Endothelial cell of umbilical vein (primary cell): ENCODE measurements around the gene CARD14. TPM values are rescaled to one million over a fixed set of nuclear protein-coding genes. Genes with fewer than 3 reads are reported as not detected.

Source experiments
- BruUV-seq: library from RNA; stranded (reverse); fragments of 400-500 nt; replicated peaks from 2 replicates; lab custom pipeline; 2021; lab: Mats Ljungman, UMichigan
- CTCF ChIA-PET: fragments of 300-600, 350-600 bp; sonication (Branson Sonifier 250); formaldehyde crosslinking; loops from one replicate; lab custom pipeline; 2021; ENCODE audit warnings: antibody characterized with exemption, inconsistent platforms; lab: Charles Lee
- POLR2A ChIA-PET: fragments of 300-600, 350-600 bp; sonication (Branson Sonifier 250); formaldehyde crosslinking; loops from one replicate; lab custom pipeline; 2021; ENCODE audit warnings: antibody characterized with exemption, inconsistent platforms; lab: Charles Lee
- DNase-seq: peaks from one replicate; pipeline ENCODE4 v3.0.0-alpha.2; 2011; ENCODE audit warnings: low read depth, low spot score
- FAIRE-seq: peaks from 2 replicates; lab custom pipeline; 2011; peaks lifted over from hg19 to GRCh38; lab: Jason Lieb, UNC
- H2AFZ ChIP-seq: 2 replicates; pipeline ENCODE4 v1.6.0; 2012; ENCODE audit warnings: low read depth, low read length, control low read depth, inconsistent platforms
- H3K27ac ChIP-seq: 2 replicates; pipeline ENCODE4 v1.5.1; 2011; ENCODE audit warnings: low read depth, mild to moderate bottlenecking, control low read depth, low read length, moderate library complexity; ENCODE audit not compliant: insufficient read depth
- H3K27me3 ChIP-seq, 2 experiments: 2 replicates each; pipeline versions ENCODE4 v1.6.0 to v1.6.1; 2011; ENCODE audit warnings: low read length in 2 of 2, mixed read lengths in 1 of 2; ENCODE audit not compliant: control insufficient read depth in 2 of 2, insufficient read depth in 2 of 2
- H3K36me3 ChIP-seq, 2 experiments: 2 replicates in 1 of 2; 3 replicates in 1 of 2; pipeline ENCODE4 v1.5.1; 2011; ENCODE audit warnings: low read length in 2 of 2, mild to moderate bottlenecking in 1 of 2, moderate library complexity in 1 of 2; ENCODE audit not compliant: control insufficient read depth in 2 of 2, insufficient read depth in 2 of 2; ENCODE audit errors: extremely low read depth in 1 of 2
- H3K4me1 ChIP-seq: 3 replicates; pipeline ENCODE4 v1.5.1; 2011; ENCODE audit warnings: mild to moderate bottlenecking, low read length; ENCODE audit not compliant: control insufficient read depth, insufficient read depth; ENCODE audit errors: extremely low read depth
- H3K4me2 ChIP-seq: 2 replicates; pipeline ENCODE4 v1.6.1; 2011; ENCODE audit warnings: low read length, control low read depth, mixed read lengths; ENCODE audit not compliant: insufficient read depth
- H3K4me3 ChIP-seq, 3 experiments: fragments of 200-600 bp in 1 of 3; sonication (generic), shearing (Covaris generic) in 1 of 3; replicated peaks in 1 of 3; 2 replicates each; pipeline ENCODE4 v1.5.1; 2011 to 2016; ENCODE audit warnings: control low read depth in 3 of 3, low read length in 3 of 3, mild to moderate bottlenecking in 2 of 3, inconsistent platforms in 1 of 3, low read depth in 1 of 3, moderate library complexity in 1 of 3; ENCODE audit not compliant: insufficient read depth in 1 of 3
- H3K79me2 ChIP-seq: 2 replicates; pipeline ENCODE4 v1.6.0; 2012; ENCODE audit warnings: low read length, inconsistent platforms; ENCODE audit not compliant: control insufficient read depth, insufficient read depth
- H3K9ac ChIP-seq: replicated peaks from 2 replicates; pipeline ENCODE3; 2011; ENCODE audit warnings: low read length, control low read depth; ENCODE audit not compliant: insufficient read depth; ENCODE audit errors: extremely low read depth
- H3K9me1 ChIP-seq: replicated peaks from 3 replicates; pipeline ENCODE4 v1.6.0; 2011; ENCODE audit warnings: mild to moderate bottlenecking, low read length; ENCODE audit not compliant: control insufficient read depth, insufficient read depth; ENCODE audit errors: extremely low read depth
- H3K9me3 ChIP-seq: replicated peaks from 2 replicates; pipeline ENCODE4 v1.5.1; 2012; ENCODE audit warnings: low read length, inconsistent platforms; ENCODE audit not compliant: control insufficient read depth, insufficient read depth
- H4K20me1 ChIP-seq: replicated peaks from 2 replicates; pipeline ENCODE3; 2011; ENCODE audit warnings: mild to moderate bottlenecking, low read length; ENCODE audit not compliant: control insufficient read depth, insufficient read depth; ENCODE audit errors: extremely low read depth
- CTCF ChIP-seq, 2 donors: IDR thresholded peaks; 1 replicate in 1 of 2; 2 replicates in 1 of 2; pipeline ENCODE4 v1.5.1; 2011; ENCODE audit warnings: low read length in 2 of 2, mild to moderate bottlenecking in 2 of 2, moderate library complexity in 2 of 2, control low read depth in 1 of 2, inconsistent platforms in 1 of 2, low read depth in 1 of 2; ENCODE audit not compliant: insufficient read depth in 1 of 2; ENCODE audit errors: extremely low read depth in 1 of 2
- EZH2 ChIP-seq: IDR thresholded peaks from 2 replicates; pipeline ENCODE4 v1.6.1; 2012; ENCODE audit warnings: borderline replicate concordance, low read depth, mild to moderate bottlenecking, moderate library complexity, low read length, inconsistent platforms; ENCODE audit not compliant: severe bottlenecking
- FOS ChIP-seq: IDR thresholded peaks from 2 replicates; pipeline ENCODE4 v1.6.1; 2011; ENCODE audit warnings: mild to moderate bottlenecking, low read length, moderate library complexity, borderline replicate concordance; ENCODE audit not compliant: insufficient read depth
- GATA2 ChIP-seq: IDR thresholded peaks from 2 replicates; pipeline ENCODE4 v1.7.0; 2011; ENCODE audit warnings: low read depth, mild to moderate bottlenecking, moderate library complexity, mixed read lengths, low read length; ENCODE audit not compliant: insufficient read length, insufficient read depth
- JUN ChIP-seq: IDR thresholded peaks from 2 replicates; pipeline ENCODE4 v1.6.1; 2011; ENCODE audit warnings: borderline replicate concordance, low read depth; ENCODE audit not compliant: insufficient read length, insufficient read depth
- MYC ChIP-seq: IDR thresholded peaks from one replicate; pipeline ENCODE4 v1.6.1; 2011; ENCODE audit warnings: mild to moderate bottlenecking, low read depth, low read length
- POLR2A ChIP-seq: IDR thresholded peaks from 2 replicates; pipeline ENCODE4 v1.6.1; 2012; ENCODE audit warnings: low read depth, mild to moderate bottlenecking, control low read depth, low read length
- POLR2AphosphoS5 ChIP-seq: IDR thresholded peaks from 2 replicates; pipeline ENCODE4 v1.6.1; 2012; ENCODE audit warnings: low read depth, mild to moderate bottlenecking, control low read depth, low read length, moderate library complexity; ENCODE audit not compliant: insufficient read depth
- dilution Hi-C: fragments of 300-500 bp; cut with MboI; formaldehyde crosslinking; loops from one replicate; pipeline ENCODE4 v1.15.0; 2019; ENCODE audit warnings: low sequenced_read_pairs; ENCODE audit not compliant: extremely low pct_ligation_motif_present
- intact Hi-C: fragments of 100-400 bp; cut with micrococcal nuclease; formaldehyde crosslinking; loops from one replicate; pipeline ENCODE4 v1.10.0; 2022
- polyA plus RNA-seq, 4 experiments: library from polyadenylated mRNA; depleted of rRNA in 3 of 4; stranded (reverse) in 3 of 4; unstranded in 1 of 4; fragments of >200 nt; gene quantifications; 2 replicates each; pipeline versions ENCODE4 v1.2.1 to v1.2.3, GENCODE V29; 2011 to 2012; ENCODE audit warnings: missing spikeins in 1 of 4
- total RNA-seq: library from RNA; stranded (reverse); gene quantifications from 2 replicates; pipeline ENCODE4 v1.2.3, GENCODE V29; 2021
- TF ChIP-seq, protein P1 (sequence below): IDR thresholded peaks from 2 replicates; pipeline ENCODE4 v1.6.1; 2011; ENCODE audit not compliant: insufficient read depth, insufficient read length

Gene CARD14
- total and polyA plus RNA-seq, 2 donors (not counting 3 experiments of a cell fraction or from before 2014, with no cell fraction given), result not detected

DNA sequence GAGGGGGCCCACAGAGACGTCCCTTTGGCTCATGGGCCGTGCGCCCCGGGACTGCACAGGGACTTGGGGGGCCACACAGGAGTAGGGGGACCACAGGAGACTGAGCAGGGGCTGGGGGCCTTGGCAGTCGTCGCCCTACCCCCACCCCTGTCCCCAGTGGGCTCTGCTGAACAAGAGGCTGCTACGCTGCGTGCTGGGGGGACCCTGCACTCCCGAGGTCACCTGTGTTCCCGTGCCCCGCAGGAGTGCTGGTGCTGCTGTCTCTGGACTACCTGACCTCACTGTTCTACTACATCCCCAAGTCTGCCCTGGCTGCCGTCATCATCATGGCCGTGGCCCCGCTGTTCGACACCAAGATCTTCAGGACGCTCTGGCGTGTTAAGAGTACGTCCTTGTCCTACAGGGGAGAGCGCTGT is 76.4 kb downstream of the CARD14 start:
- Histone ChIP-seq H3K9me1 (no peaks in the 10 kb centered on the region), H3K9ac (no peak overlapping the region), H3K9me3 (no peaks in the 10 kb centered on the region), H3K27me3 (no peaks in the 10 kb centered on the region), H3K79me2 (no peaks in the 10 kb centered on the region), H4K20me1 (no peaks in the 10 kb centered on the region), H3K27ac (no peak overlapping the region), H3K4me3 (no peak overlapping the region), H3K4me1 (no peaks in the 10 kb centered on the region), H3K36me3 (peaks cover 0 to 17% of the 10 kb centered on the region in 2 experiments), H2AFZ (no peak overlapping the region), H3K4me2 (no peak overlapping the region)
- no peak for DNase-seq
- TF ChIP-seq FOS, result no peak
- dilution Hi-C loops (no loop called here), intact Hi-C loops (no loop called here)
- CTCF ChIA-PET, result no interaction called here
- BruUV-seq, result no TSS peak
- FAIRE-seq, result no peak
- POLR2A ChIA-PET, result no interaction called here

DNA sequence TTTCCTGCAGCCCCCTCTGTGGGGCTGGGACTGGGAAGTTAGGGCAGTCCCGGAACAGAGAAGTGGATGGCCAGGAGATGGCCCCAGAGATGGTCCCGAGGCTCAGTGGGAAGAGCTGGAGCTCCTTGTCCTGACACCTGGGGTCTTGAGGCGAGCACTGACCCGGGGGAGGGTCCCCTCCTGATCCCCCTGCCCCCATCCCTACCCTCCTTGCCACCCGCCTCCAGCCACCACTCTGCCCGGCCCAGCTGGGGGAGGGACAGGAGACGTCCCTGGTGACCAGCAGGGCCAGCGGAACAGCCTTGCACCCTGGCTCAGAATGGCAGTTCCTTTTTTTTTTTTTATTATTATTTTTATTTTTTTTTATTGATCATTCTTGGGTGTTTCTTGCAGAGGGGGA is 76.9 kb downstream of the CARD14 start:
- intact Hi-C loops, result no loop called here
- no peak for TF ChIP-seq FOS
- no peak for TF ChIP-seq POLR2A
- no peak for TF ChIP-seq CTCF (IDR thresholded peaks at IDR 0.05; ENCODE audit: extremely low read depth in 1 of 2, insufficient read depth in 1 of 2, low read depth in 1 of 2, low read length in 2 of 2)
- TF ChIP-seq POLR2AphosphoS5, result no peak
- TF ChIP-seq, protein P1, sequence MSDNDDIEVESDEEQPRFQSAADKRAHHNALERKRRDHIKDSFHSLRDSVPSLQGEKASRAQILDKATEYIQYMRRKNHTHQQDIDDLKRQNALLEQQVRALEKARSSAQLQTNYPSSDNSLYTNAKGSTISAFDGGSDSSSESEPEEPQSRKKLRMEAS, result no peak
- TF ChIP-seq MYC, result no peak
- TF ChIP-seq EZH2, result no peak
- TF ChIP-seq JUN, result no peak
- no peak for TF ChIP-seq GATA2
- Histone ChIP-seq H3K9me1 (no peaks in the 10 kb centered on the region), H2AFZ (no peak overlapping the region), H3K9ac (no peak overlapping the region), H3K4me1 (no peaks in the 10 kb centered on the region), H3K27me3 (no peaks in the 10 kb centered on the region), H3K27ac (no peak overlapping the region), H3K4me3 (no peak overlapping the region), H3K9me3 (no peaks in the 10 kb centered on the region), H3K79me2 (no peaks in the 10 kb centered on the region), H4K20me1 (no peaks in the 10 kb centered on the region), H3K4me2 (no peak overlapping the region), H3K36me3 (peaks cover 0 to 17% of the 10 kb centered on the region in 2 experiments)
- ChIA-PET POLR2A (no interaction called here), CTCF (no interaction called here)
- no TSS peak for BruUV-seq
- FAIRE-seq (no peak), DNase-seq (no peak)
- dilution Hi-C loops, result no loop called here
